Measurements from ENCODE around the gene SRGAP2B.
"Not testable (repeated sequence)": the region's sequence is repeated elsewhere in the genome, so short reads cannot be mapped to it uniquely, and the experiment has no call there.

Gene SRGAP2B

GRCh38 chr1:145082483-145083255, 12.5 kb downstream of the SRGAP2B start:
- DNase-seq (ENCODE audit: low spot score): not testable (repeated sequence)

DNA sequence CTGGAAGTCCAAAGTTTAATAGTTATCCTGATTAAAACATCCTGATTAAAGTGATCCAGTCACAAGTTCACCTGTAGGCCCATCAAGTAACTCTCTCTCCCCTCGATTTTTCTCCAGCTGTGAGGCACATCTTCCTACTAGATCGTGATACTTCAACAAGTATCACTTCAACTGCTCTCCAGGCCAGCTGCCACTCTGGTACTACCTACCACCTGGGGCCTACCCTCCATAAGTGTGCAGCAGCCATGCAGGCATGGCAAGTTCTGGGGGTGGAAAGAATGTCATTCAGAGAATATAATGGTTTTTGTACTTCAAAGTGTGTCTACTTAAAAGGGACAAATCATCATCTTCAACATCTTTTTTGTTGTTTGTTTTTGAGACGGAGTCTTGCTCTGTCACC, 14.9 kb downstream of the SRGAP2B start:
- DNase-seq (ENCODE audit: low spot score): not testable (repeated sequence)

- not testable (repeated sequence) for DNase-seq (ENCODE audit: low spot score)
Observed at GRCh38 chr1:145079737-145080136, 15.4 kb downstream of the SRGAP2B start.

DNA sequence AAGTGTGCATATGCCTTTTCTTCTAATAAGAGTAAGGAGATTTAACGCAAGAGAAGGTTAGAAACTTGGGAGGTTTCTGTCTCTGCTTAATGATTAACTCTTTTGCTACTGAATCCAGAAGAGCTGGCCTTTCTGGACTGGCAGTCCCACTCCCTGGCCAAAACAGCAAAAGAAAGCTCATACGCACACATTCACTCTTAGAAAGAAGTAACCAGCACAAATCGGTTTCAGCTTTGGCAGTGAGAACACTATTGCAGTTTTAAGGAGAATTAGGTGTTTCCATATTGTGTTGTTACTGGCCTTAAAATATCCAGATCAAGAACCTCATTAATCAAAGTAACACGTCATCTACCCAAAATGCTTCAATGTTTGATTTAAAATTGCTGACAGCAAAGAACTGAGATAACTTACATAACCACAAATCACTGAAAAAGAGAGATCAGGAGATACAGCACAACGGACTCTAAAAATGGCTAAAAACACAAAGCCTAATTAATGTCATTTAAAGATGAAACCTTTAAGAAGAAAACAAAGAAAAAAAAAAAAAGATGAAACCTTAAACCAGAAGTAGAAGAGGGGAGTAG, 16.2 kb downstream of the SRGAP2B start:
- DNase-seq (ENCODE audit: low spot score): not testable (repeated sequence)

DNA sequence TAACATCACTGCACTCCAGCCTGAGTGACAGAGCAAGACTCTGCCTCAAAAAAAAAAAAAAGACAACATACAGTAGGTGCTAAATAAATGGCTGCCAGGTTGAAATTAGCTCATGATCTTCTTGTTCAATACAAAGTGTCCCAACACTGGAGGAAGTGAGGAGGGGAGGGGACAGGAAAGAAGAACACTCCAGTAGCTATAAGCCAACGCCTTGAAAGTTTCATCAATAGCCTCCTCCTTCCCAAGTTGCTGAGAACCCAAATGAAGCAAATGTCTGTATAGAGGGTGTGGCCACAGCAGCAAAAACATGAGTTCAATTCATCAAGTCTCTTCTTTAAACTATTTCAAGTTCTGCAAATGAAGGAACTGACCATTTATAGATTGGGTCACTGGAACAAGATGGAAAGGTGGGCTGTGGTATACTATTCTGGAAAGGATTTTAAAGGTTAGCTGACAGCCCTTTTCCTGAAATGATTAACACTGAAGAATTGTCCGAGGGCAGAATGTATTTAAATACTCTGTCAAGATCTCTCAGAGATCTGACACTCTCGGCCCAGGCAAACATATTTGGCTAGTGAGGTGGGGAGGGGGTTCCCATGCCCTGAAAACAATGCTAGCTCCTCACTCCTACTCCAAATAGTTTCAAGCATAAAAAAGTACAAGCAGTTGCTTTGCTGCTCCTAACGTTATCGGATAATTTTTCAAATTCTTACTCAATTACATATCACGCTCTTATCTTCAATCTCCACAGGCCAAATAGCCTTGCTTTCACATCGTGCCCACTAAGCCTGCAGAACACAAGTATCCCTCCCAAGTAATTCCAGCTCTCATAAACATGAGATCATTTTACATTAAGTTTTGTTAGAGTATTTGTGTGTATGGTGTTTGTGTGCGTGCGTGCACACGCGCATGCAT, 17.0 kb downstream of the SRGAP2B start:
- DNase-seq (ENCODE audit: low spot score): not testable (repeated sequence)

GRCh38 chr1:145076877-145077276, 18.3 kb downstream of the SRGAP2B start:
- DNase-seq (ENCODE audit: low spot score): not testable (repeated sequence)

GRCh38 chr1:145074021-145074559, 21.0 kb downstream of the SRGAP2B start:
- DNase-seq (ENCODE audit: low spot score): not testable (repeated sequence)

DNA sequence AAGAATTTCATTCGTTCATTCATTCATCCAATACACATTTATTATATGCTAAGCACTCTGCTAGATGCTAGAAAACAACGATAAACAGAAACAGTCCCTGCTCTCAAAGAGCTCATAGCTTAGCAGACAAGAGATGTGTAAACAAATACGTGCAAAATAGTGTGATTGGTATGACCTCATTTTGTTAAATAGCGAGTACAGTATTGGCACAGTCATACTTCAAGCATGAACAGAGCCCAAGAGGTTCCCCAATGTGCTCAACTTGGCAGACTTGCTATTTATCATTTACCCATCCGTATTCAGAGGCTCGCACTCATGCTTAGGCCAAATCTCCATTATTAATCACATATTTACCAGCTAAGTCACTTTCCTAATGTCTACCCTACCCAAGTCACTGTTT, 23.6 kb downstream of the SRGAP2B start:
- DNase-seq (ENCODE audit: low spot score): not testable (repeated sequence)

GRCh38 chr1:145066486-145066885, 28.6 kb downstream of the SRGAP2B start:
- not testable (repeated sequence) for DNase-seq (ENCODE audit: low spot score)

DNA sequence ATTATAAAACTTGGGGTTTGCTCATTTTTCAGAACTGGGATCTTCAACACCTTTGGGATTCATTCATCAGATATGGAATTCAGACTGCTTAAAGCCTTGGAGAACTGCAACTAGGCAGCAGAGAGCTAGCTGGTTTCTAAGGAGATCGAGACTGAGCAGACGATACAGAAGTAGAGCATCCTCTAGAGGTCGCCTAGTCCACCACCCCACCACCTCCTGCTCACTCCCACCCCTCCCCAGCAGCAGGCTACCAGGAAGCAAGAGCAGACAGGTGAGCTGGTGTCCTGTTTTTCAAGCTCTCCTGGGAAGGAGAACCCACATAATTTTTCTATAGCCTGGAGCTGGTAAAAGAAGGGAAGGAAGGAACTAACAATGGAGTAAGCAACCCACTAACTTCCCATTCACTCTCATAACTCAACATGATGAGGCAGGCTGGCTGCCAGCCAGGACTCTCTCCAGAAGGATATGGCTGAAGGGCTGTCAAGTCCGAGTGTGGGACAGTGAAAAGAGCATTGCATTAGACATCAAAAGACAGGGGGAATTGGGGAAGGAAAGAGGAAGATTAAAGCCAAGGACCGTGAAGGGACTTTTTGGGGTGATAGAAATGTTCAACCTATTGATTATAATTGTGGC, 29.8 kb downstream of the SRGAP2B start:
- DNase-seq (ENCODE audit: low spot score): not testable (repeated sequence)

- not testable (repeated sequence) for DNase-seq (ENCODE audit: low spot score)
Observed at GRCh38 chr1:145063941-145064648, 31.0 kb downstream of the SRGAP2B start.

- not testable (repeated sequence) for DNase-seq (ENCODE audit: low spot score)
Observed at GRCh38 chr1:145063285-145063684, 31.8 kb downstream of the SRGAP2B start.

GRCh38 chr1:145058184-145058583, 36.9 kb downstream of the SRGAP2B start:
- DNase-seq (ENCODE audit: low spot score): not testable (repeated sequence)

DNA sequence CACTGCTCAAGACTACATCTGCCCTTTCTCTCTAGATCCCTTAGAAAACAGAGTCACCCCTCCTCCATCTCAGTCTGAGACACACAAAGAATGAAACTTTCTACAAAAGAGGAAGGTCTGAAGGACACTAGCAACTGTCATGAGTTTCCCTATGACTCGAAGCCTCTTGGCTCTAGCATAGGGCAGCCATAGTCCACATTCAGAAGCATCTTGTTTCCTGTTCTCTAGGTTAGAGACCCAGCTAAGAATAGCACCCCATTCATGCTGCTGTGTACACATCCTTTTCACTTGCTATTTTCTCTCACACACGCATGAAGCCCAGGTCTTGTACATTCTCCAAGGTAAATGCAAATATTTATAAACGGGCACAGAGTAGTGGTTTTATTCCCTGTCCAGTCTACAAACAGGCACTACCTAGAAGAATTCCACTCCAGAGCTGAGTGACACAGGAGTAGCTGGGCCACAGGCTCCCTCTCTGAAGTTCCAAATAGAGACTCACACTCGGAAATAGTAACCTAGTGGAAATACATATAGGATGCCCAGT, 39.8 kb downstream of the SRGAP2B start:
- DNase-seq (ENCODE audit: low spot score): not testable (repeated sequence)

GRCh38 chr1:145053428-145053827, 41.7 kb downstream of the SRGAP2B start:
- not testable (repeated sequence) for DNase-seq (ENCODE audit: low spot score)

DNA sequence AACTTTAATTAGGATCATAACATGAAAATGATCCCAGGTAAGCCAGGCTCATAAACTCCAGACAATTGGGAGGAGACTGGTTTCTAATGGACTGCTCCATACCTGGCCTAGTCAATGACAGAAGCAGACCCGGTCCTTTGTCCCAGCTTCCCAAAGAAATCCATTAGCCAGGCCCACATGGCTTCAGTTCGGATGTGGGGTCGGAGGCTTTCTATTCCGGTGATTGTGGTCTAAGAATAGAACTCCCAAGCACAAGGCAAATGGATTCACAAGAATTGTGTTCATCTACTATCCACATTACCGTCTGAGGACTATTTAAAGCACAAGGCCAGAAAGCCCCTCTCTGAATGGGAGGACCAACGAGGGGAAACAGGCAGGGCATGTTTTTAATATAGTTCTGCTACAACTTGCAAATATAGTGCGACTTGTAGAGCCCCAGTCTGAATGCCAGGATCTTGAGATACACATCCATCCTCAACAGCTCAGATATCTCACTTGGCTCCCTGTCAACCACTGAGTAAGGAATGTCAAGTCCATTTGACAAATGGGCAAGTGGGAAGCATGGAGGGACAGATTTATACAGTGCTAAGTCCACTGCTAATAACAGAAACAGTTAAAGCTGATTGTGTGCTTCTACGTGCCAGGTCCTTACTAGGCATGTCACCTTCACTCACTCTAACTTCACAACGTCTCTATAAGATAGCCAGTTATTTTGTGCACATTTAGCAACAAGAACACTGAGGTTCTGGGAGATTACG, 42.9 kb downstream of the SRGAP2B start:
- DNase-seq (ENCODE audit: low spot score): not testable (repeated sequence)

- DNase-seq (ENCODE audit: low spot score): not testable (repeated sequence)
Observed at GRCh38 chr1:145048181-145048856, 46.8 kb downstream of the SRGAP2B start.

DNA sequence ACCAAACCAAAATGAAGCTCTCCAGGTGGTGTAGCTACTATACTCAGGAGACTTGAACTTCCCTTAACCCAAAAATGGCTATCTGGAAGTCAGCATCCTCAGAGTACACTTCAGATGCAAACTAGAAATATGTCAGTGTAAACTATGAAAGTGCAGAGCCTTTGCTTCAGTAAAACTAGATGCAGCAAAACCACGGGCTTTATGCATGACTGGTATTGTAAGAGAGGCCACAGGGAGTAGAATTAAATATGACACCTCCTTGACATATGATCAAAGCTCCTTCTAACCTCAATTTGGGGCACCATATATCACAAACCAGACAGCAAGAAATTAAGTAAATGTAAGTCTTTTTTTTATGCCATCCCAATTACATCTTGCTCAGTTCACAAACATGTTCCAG, 47.6 kb downstream of the SRGAP2B start:
- not testable (repeated sequence) for DNase-seq (ENCODE audit: low spot score)

GRCh38 chr1:145045571-145046273, 49.4 kb downstream of the SRGAP2B start:
- DNase-seq (ENCODE audit: low spot score): not testable (repeated sequence)

Data from hepatic stellate cell (primary cell).